Measurements from ENCODE around the gene STS.

The STS gene

DNA sequence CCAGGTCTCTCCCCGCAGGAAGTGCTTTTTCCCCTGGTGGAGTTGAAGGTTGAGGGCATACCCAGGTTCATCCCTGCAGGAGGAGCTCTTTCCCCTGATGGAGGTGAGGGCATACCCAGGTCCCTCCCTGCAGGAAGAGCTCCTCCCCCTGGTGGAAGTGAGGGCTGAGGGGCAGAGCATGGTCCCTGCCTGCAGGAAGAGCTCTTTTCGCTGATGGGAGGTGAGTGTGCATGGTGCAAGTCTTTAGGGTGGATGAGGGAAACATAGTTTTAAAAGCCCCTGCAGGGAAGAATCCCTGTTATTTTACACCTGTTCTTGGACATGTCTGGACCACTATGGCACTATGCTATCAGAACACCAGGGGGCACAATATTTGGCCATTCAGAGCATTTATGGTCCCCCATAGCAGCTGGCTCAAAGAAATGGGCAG, 44.2 kb downstream of the STS start:
- DNase-seq = no peak

DNA sequence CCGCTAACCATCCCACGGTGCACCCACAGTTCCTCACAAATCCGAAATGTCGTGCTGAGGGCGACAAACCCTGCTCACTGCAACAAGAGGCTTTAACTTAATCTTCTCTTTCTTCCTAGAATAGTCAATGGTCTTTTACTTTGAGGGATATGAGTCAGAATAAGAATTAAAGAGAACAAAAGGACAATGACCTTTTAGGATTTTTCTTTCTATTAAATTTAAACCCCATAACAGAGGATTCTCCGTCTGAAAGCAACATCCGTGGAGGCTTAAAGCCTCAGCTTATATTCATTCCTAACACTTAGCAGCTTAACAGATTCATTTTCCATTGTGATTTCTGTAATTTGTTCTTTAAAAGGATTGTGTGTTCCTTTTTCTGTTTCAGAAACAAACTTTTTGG, 45.4 kb downstream of the STS start:
- no peak for DNase-seq

- no peak for DNase-seq
Measured at GRCh38 chrX:7194606-7195005, 47.1 kb downstream of the STS start.
